Mesenchymal stem cell (in vitro differentiated cells and primary cell): Measurements from ENCODE around the gene AANAT.
A peak's percentile ranks its signal among the peaks of the same experiment; 100 is the strongest.
"Not testable (repeated sequence)": the region's sequence is repeated elsewhere in the genome, so short reads cannot be mapped to it uniquely, and the experiment has no call there.

Source experiments
- DNase-seq: peaks from one replicate; pipeline ENCODE4 v3.0.0-alpha.2; 2013
- H2AFZ ChIP-seq: one replicate; pipeline ENCODE4 v1.6.1; 2013; ENCODE audit warnings: low read depth, mild to moderate bottlenecking, control low read depth, inconsistent platforms, low read length, moderate library complexity
- H2AK5ac ChIP-seq: 2 replicates; pipeline ENCODE4 v1.6.1; 2013; ENCODE audit warnings: low read length, moderate library complexity, mild to moderate bottlenecking, inconsistent platforms; ENCODE audit not compliant: severe bottlenecking
- H2BK120ac ChIP-seq: one replicate; pipeline ENCODE4 v1.6.1; 2013; ENCODE audit warnings: low read depth, mild to moderate bottlenecking, inconsistent platforms, low read length, moderate library complexity
- H2BK12ac ChIP-seq, 2 experiments: one replicate each; pipeline ENCODE4 v1.6.1; 2013; ENCODE audit warnings: inconsistent platforms in 2 of 2, low read length in 2 of 2, mild to moderate bottlenecking in 2 of 2, moderate library complexity in 2 of 2, control low read depth in 1 of 2
- H2BK15ac ChIP-seq: one replicate; pipeline ENCODE4 v1.6.1; 2013; ENCODE audit warnings: mild to moderate bottlenecking, low read depth, inconsistent platforms; ENCODE audit not compliant: poor library complexity, severe bottlenecking
- H2BK5ac ChIP-seq: 2 replicates; pipeline ENCODE4 v1.6.1; 2013; ENCODE audit warnings: low read depth, mild to moderate bottlenecking, low read length, control low read depth, inconsistent platforms; ENCODE audit not compliant: poor library complexity, severe bottlenecking
- H3K14ac ChIP-seq, 2 experiments: one replicate each; pipeline ENCODE4 v1.6.1; 2013; ENCODE audit warnings: inconsistent platforms in 2 of 2, low read length in 2 of 2, control low read depth in 1 of 2, mild to moderate bottlenecking in 1 of 2, moderate library complexity in 1 of 2
- H3K18ac ChIP-seq, 2 experiments: one replicate each; pipeline ENCODE4 v1.6.1; 2013; ENCODE audit warnings: inconsistent platforms in 2 of 2, low read length in 2 of 2, control low read depth in 1 of 2, low read depth in 1 of 2, mild to moderate bottlenecking in 1 of 2
- H3K23ac ChIP-seq, 2 experiments: one replicate each; pipeline ENCODE4 v1.6.1; 2013; ENCODE audit warnings: inconsistent platforms in 2 of 2, low read length in 2 of 2, mild to moderate bottlenecking in 2 of 2, moderate library complexity in 2 of 2, control low read depth in 1 of 2
- H3K27ac ChIP-seq: 2 replicates; pipeline ENCODE4 v1.5.1; 2013; ENCODE audit warnings: mild to moderate bottlenecking, moderate library complexity, low read length, control low read depth, inconsistent platforms; ENCODE audit not compliant: poor library complexity, severe bottlenecking
- H3K27me3 ChIP-seq, 2 experiments: 2 replicates each; pipeline versions ENCODE4 v1.6.1 to v1.7.0; 2013; ENCODE audit warnings: low read length in 2 of 2, mild to moderate bottlenecking in 2 of 2, moderate library complexity in 2 of 2, control low read depth in 1 of 2, inconsistent platforms in 1 of 2; ENCODE audit not compliant: control insufficient read depth in 1 of 2, insufficient read depth in 1 of 2
- H3K36me3 ChIP-seq, 2 experiments: 2 replicates each; pipeline versions ENCODE4 v1.6.1 to v1.7.0; 2013; ENCODE audit warnings: low read length in 2 of 2, control low read depth in 1 of 2, inconsistent platforms in 1 of 2, low read depth in 1 of 2, mild to moderate bottlenecking in 1 of 2; ENCODE audit not compliant: insufficient read depth in 2 of 2, control insufficient read depth in 1 of 2
- H3K4ac ChIP-seq, 2 experiments: one replicate each; pipeline ENCODE4 v1.6.1; 2013; ENCODE audit warnings: inconsistent platforms in 2 of 2, low read length in 2 of 2, mild to moderate bottlenecking in 2 of 2, moderate library complexity in 2 of 2, control low read depth in 1 of 2, low read depth in 1 of 2
- H3K4me1 ChIP-seq: 2 replicates; pipeline ENCODE4 v1.6.1; 2013; ENCODE audit warnings: low read depth, low read length, control low read depth; ENCODE audit not compliant: control insufficient read depth, insufficient read depth
- H3K4me2 ChIP-seq: 2 replicates; pipeline ENCODE4 v1.6.1; 2013; ENCODE audit warnings: low read length, mild to moderate bottlenecking, inconsistent platforms; ENCODE audit not compliant: poor library complexity, severe bottlenecking
- H3K4me3 ChIP-seq, 2 experiments: 2 replicates each; pipeline versions ENCODE4 v1.5.1 to v1.7.0; 2013; ENCODE audit warnings: low read length in 2 of 2, mild to moderate bottlenecking in 2 of 2, control low read depth in 1 of 2, low read depth in 1 of 2; ENCODE audit not compliant: insufficient read depth in 1 of 2
- H3K79me1 ChIP-seq: replicated peaks from 2 replicates; pipeline ENCODE4 v1.6.1; 2013; ENCODE audit warnings: mild to moderate bottlenecking, control low read depth, low read length, inconsistent platforms; ENCODE audit not compliant: poor library complexity, severe bottlenecking
- H3K9ac ChIP-seq: 2 replicates; pipeline ENCODE4 v1.7.0; 2013; ENCODE audit warnings: mild to moderate bottlenecking, low read length, moderate library complexity
- H3K9me3 ChIP-seq: 2 replicates; pipeline ENCODE4 v1.7.0; 2013; ENCODE audit warnings: mild to moderate bottlenecking, low read length; ENCODE audit not compliant: control insufficient read depth
- H4K8ac ChIP-seq: one replicate; pipeline ENCODE4 v1.6.1; 2013; ENCODE audit warnings: inconsistent platforms, mild to moderate bottlenecking, low read length, moderate library complexity
- H4K91ac ChIP-seq: one replicate; pipeline ENCODE4 v1.6.1; 2013; ENCODE audit warnings: mild to moderate bottlenecking, low read length, inconsistent platforms
- WGBS: methylation state at CpG from one replicate; pipeline ENCODE4 v1.1.7; 2013; ENCODE audit warnings: mixed read lengths; 5-methylcytosine and 5-hydroxymethylcytosine counted together

Gene AANAT

GRCh38 chr17:76512366-76513305 is 45.2 kb downstream of the AANAT start:
- no peaks in the 10 kb centered on the region for H3K36me3 ChIP-seq
- no peak overlapping the region for H2BK5ac ChIP-seq
- H3K4ac ChIP-seq: no peak overlapping the region
- no peaks in the 10 kb centered on the region for H3K79me1 ChIP-seq
- H2BK120ac ChIP-seq: no peak overlapping the region
- H4K91ac ChIP-seq: peak overlapping the region; percentile 54
- peak overlapping the region in 1 of 2 experiments; percentile 46 for H2BK12ac ChIP-seq
- peaks cover 10% of the 10 kb centered on the region for H3K4me1 ChIP-seq
- no peak overlapping the region for H3K4me3 ChIP-seq
- peak overlapping the region in 1 of 2 experiments; percentile 21 for H3K14ac ChIP-seq
- H2AK5ac ChIP-seq: no peak overlapping the region
- DNase-seq: no peak
- H3K23ac ChIP-seq: no peak overlapping the region
- no peak overlapping the region for H3K9ac ChIP-seq
- H2AFZ ChIP-seq: no peak overlapping the region
- H3K27me3 ChIP-seq: peaks cover 4 to 10% of the 10 kb centered on the region in 2 experiments
- 90% methylated on average over 20 of the region's 22 CpGs for WGBS
- H3K9me3 ChIP-seq: no peaks in the 10 kb centered on the region
- H3K18ac ChIP-seq: no peak overlapping the region
- no peak overlapping the region for H4K8ac ChIP-seq
- H3K4me2 ChIP-seq: no peak overlapping the region
- peak overlapping the region; percentile 26 for H2BK15ac ChIP-seq
- no peak overlapping the region for H3K27ac ChIP-seq

GRCh38 chr17:76513306-76513692 is 45.9 kb downstream of the AANAT start:
- no peak overlapping the region for H3K4ac ChIP-seq
- H3K4me1 ChIP-seq: peaks cover 13% of the 10 kb centered on the region
- no peak overlapping the region for H3K4me3 ChIP-seq
- H3K9ac ChIP-seq: no peak overlapping the region
- H3K79me1 ChIP-seq: no peaks in the 10 kb centered on the region
- H3K27ac ChIP-seq: no peak overlapping the region
- no peak overlapping the region for H2BK15ac ChIP-seq
- no peaks in the 10 kb centered on the region for H3K36me3 ChIP-seq
- DNase-seq: no peak
- H3K27me3 ChIP-seq: peaks cover 0 to 6% of the 10 kb centered on the region in 2 experiments
- H2BK12ac ChIP-seq: peak overlapping the region in 1 of 2 experiments; percentile 23
- no peak overlapping the region for H3K18ac ChIP-seq
- no peak overlapping the region for H3K14ac ChIP-seq
- H3K4me2 ChIP-seq: no peak overlapping the region
- no peak overlapping the region for H2AFZ ChIP-seq
- H2BK120ac ChIP-seq: no peak overlapping the region
- H4K91ac ChIP-seq: no peak overlapping the region
- H2BK5ac ChIP-seq: no peak overlapping the region
- H2AK5ac ChIP-seq: no peak overlapping the region
- no peaks in the 10 kb centered on the region for H3K9me3 ChIP-seq
- no peak overlapping the region for H4K8ac ChIP-seq
- H3K23ac ChIP-seq: no peak overlapping the region
- 92% methylated on average over 4 of the region's 6 CpGs for WGBS

- not testable (repeated sequence) for H2BK120ac ChIP-seq, H3K79me1 ChIP-seq, H3K18ac ChIP-seq, DNase-seq, H4K91ac ChIP-seq, H2AFZ ChIP-seq, H2BK15ac ChIP-seq, H2BK5ac ChIP-seq, H3K9ac ChIP-seq, H3K4me3 ChIP-seq, H2BK12ac ChIP-seq, H3K27ac ChIP-seq, H3K4me2 ChIP-seq, H3K27me3 ChIP-seq, H3K14ac ChIP-seq, H3K9me3 ChIP-seq, H4K8ac ChIP-seq, H3K4ac ChIP-seq, H2AK5ac ChIP-seq, H3K36me3 ChIP-seq, H3K23ac ChIP-seq
- peaks cover 13% of the 10 kb centered on the region for H3K4me1 ChIP-seq
- 95% methylated on average over 6 of the region's 6 CpGs for WGBS
Observed at GRCh38 chr17:76514355-76514754, 47.0 kb downstream of the AANAT start.

GRCh38 chr17:76515274-76515949 is 48.0 kb downstream of the AANAT start:
- H3K27ac ChIP-seq: no peak overlapping the region
- no peak overlapping the region for H2BK5ac ChIP-seq
- H2AK5ac ChIP-seq: no peak overlapping the region
- H2BK120ac ChIP-seq: no peak overlapping the region
- peaks cover 0 to 5% of the 10 kb centered on the region in 2 experiments for H3K27me3 ChIP-seq
- peaks cover 13% of the 10 kb centered on the region for H3K4me1 ChIP-seq
- DNase-seq: peak; percentile 74
- H3K4me3 ChIP-seq: peak overlapping the region in 1 of 2 experiments; percentile 62
- H2BK12ac ChIP-seq: peak overlapping the region in 1 of 2 experiments; percentile 43
- H3K9me3 ChIP-seq: no peaks in the 10 kb centered on the region
- H3K79me1 ChIP-seq: no peaks in the 10 kb centered on the region
- H4K91ac ChIP-seq: no peak overlapping the region
- peak overlapping the region; percentile 80 for H3K9ac ChIP-seq
- no peak overlapping the region for H3K18ac ChIP-seq
- H2BK15ac ChIP-seq: no peak overlapping the region
- peak overlapping the region; percentile 8 for H2AFZ ChIP-seq
- H3K14ac ChIP-seq: no peak overlapping the region
- no peak overlapping the region for H3K4me2 ChIP-seq
- H3K36me3 ChIP-seq: no peaks in the 10 kb centered on the region
- H3K23ac ChIP-seq: no peak overlapping the region
- H3K4ac ChIP-seq: peak overlapping the region in 1 of 2 experiments; percentile 58
- H4K8ac ChIP-seq: no peak overlapping the region
- 74% methylated on average over 22 of the region's 22 CpGs for WGBS
